PFSK-1 (cell line): ENCODE results near the gene STAC2.

Experiments used
- POLR2AphosphoS5 ChIP-seq: IDR thresholded peaks from 2 replicates; pipeline ENCODE4 v1.6.1; 2012; ENCODE audit warnings: low read depth, mild to moderate bottlenecking, control low read depth, low read length, moderate library complexity
- TF ChIP-seq, protein P1 (sequence below), 2 experiments: IDR thresholded peaks; 2 replicates each; pipeline versions ENCODE4 v1.6.1 to v1.8.0; 2011 to 2012; ENCODE audit warnings: low read depth in 2 of 2, low read length in 2 of 2, control low read depth in 1 of 2, inconsistent platforms in 1 of 2, mild to moderate bottlenecking in 1 of 2, moderate library complexity in 1 of 2; ENCODE audit not compliant: insufficient read depth in 1 of 2

GRCh38 chr17:39205112-39205526, 20.6 kb downstream of the STAC2 start:
- TF ChIP-seq POLR2AphosphoS5, result no peak; the same call in none of the 2 replicates
- TF ChIP-seq, protein P1, sequence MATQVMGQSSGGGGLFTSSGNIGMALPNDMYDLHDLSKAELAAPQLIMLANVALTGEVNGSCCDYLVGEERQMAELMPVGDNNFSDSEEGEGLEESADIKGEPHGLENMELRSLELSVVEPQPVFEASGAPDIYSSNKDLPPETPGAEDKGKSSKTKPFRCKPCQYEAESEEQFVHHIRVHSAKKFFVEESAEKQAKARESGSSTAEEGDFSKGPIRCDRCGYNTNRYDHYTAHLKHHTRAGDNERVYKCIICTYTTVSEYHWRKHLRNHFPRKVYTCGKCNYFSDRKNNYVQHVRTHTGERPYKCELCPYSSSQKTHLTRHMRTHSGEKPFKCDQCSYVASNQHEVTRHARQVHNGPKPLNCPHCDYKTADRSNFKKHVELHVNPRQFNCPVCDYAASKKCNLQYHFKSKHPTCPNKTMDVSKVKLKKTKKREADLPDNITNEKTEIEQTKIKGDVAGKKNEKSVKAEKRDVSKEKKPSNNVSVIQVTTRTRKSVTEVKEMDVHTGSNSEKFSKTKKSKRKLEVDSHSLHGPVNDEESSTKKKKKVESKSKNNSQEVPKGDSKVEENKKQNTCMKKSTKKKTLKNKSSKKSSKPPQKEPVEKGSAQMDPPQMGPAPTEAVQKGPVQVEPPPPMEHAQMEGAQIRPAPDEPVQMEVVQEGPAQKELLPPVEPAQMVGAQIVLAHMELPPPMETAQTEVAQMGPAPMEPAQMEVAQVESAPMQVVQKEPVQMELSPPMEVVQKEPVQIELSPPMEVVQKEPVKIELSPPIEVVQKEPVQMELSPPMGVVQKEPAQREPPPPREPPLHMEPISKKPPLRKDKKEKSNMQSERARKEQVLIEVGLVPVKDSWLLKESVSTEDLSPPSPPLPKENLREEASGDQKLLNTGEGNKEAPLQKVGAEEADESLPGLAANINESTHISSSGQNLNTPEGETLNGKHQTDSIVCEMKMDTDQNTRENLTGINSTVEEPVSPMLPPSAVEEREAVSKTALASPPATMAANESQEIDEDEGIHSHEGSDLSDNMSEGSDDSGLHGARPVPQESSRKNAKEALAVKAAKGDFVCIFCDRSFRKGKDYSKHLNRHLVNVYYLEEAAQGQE (IDR thresholded peaks at IDR 0.05; ENCODE audit: insufficient read depth in 1 of 2, low read depth in 2 of 2, low read length in 2 of 2), result no peak
